NCI-H1092 (cell line): ENCODE results near the gene CCDC183.
"Not testable (repeated sequence)": the region's sequence is repeated elsewhere in the genome, so short reads cannot be mapped to it uniquely, and the experiment has no call there.

Experiments used
- DNase-seq: peaks from one replicate; lab custom pipeline; 2025; lab: John Stamatoyannopoulos, UW

Gene CCDC183

GRCh38 chr9:136796238-136796774 lies at the start of gene CCDC183:
TSS of gene CCDC183 (plus strand) at chr9:136796338. CDS start at chr9:136796398, 60 bp downstream.
- no peak for DNase-seq

- no peak for DNase-seq
Measured at GRCh38 chr9:136746621-136747020, 49.5 kb upstream of the CCDC183 start.

DNA sequence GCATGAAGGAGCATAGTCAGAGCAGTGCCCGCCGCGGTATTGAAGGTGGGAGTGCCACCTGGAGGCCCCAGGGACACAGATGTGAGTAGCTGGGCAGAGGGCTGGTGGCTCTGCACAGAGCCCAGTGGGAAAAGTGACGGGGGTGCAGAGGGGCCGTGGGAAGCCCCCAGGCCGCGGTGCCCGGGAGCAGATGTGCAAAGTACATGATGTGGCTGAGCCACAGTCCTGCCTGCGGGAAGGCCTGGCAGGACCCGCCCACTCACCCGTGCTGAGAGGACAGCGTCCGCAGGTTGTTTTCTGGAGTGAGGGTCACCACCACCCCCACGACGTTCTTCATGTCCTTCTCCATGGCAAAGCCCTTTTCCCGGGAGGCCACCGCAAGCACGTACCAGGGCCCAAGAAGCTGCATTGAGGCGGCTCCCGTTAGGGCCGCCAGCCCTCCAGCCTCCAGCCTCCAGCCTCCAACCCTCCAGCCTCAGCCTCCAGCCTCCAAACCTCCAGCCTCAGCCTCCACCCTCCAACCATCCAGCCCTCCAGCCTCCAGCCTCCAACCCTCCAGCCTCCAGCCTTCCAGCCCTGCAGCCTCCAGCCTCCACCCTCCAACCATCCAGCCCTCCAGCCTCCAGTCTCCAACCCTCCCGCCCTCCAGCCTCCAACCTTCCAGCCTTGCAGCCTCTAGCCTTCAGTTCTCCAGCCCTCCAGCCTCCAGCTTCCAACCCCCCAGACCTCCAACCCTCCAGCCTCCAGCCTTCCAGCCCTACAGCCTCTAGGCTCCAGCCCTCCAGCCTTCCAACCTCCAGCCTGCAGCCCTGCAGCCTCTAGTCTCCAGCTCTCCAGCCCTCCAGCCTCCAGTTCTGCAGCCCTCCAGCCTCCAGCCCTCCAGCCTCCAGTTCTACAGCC lies 48.7 kb upstream of the CCDC183 start:
- no peak for DNase-seq

GRCh38 chr9:136748201-136748600 lies 47.9 kb upstream of the CCDC183 start, which contains the start of gene LCN6:
TSS of gene LCN6 (minus strand) at chr9:136748525. CDS start at chr9:136748483, 42 bp downstream.
- DNase-seq: no peak

DNA sequence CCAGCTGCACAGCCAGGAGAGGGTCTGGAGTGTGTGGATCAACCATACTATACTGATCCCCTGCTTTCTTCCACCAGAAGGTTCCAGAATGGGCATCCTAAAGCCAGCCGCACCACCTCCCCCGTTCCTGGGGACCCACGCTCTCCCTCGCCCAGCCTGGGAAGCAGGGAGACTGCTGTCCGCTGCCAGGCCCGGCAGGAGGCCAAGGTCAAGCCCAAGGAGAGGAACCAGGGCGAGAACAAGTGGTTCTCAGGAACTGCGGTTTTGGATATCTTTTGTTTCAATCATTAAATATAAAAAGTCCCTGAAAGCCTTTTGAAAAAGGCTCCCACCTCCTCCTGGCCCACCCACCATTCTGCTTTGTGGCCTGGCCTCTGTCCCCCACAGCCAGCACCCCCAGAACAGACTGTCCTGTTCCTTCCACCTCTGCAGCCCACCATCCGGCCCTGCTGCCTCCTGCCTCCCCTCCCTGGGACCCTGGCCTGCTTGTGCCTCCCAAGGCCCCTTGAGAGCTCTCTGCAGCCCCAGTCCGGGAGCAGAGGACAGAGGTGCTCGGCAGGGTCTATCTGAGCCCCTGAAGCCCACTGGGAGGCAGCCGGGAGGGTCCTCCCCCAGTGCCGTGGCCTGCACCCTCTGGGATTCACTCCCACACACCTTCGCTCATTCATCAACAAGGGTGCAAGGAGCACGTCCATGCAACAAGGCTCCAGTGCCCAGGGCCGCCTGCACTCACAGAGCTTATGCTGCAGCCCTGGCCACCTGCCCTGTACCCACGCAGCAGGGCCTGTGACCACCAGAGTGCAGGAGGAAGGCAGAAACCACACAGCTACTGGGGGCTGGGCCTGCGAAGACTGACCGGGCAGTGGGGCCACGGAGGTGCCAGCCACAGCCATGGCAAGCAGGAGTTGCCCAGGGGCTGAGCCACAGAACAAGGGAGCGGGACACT lies 47.2 kb upstream of the CCDC183 start:
- no peak for DNase-seq

DNA sequence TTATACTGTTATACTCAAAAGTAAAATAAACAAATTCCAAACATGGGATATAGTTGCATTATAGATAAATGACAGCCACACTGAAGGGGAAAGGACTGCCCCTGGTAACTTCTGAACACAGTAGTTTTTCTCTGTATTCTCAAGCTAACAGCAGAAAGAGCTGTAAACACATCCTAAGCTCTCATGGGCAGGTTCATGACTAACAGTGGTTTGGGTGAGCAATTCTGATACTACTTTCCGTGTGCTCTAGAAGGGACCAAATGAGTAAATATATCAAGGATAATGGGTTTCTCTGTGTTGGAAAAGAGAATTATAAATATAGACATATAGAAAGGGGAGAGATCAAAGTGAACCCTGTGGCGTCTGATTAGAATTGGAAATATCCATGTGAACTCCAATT lies 45.6 kb upstream of the CCDC183 start:
- DNase-seq: no peak

DNA sequence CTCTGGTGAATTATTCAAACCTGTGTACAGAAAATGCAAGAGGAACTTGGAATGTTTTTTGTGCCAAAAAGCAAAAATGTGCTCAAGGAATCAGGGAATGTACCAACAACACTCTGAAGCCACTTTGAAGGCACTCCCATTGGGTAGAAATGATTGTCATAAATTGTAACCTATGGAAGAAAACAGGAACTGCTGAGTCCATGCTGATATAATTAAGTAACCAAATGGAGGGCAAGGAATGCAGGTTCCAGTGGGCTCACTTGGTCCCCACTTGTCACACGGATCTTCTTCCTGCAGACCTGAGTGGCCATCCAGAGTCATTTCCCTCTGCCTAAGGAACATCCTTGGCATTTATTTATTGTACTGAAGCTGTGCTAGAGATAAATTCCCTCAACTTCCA lies 44.9 kb upstream of the CCDC183 start:
- DNase-seq: no peak

GRCh38 chr9:136751814-136752213 lies 44.3 kb upstream of the CCDC183 start:
- DNase-seq: no peak

- no peak for DNase-seq
Measured at GRCh38 chr9:136753371-136754058, 42.6 kb upstream of the CCDC183 start.

GRCh38 chr9:136754059-136754572 lies 42.0 kb upstream of the CCDC183 start:
- DNase-seq: peak; percentile 29

DNA sequence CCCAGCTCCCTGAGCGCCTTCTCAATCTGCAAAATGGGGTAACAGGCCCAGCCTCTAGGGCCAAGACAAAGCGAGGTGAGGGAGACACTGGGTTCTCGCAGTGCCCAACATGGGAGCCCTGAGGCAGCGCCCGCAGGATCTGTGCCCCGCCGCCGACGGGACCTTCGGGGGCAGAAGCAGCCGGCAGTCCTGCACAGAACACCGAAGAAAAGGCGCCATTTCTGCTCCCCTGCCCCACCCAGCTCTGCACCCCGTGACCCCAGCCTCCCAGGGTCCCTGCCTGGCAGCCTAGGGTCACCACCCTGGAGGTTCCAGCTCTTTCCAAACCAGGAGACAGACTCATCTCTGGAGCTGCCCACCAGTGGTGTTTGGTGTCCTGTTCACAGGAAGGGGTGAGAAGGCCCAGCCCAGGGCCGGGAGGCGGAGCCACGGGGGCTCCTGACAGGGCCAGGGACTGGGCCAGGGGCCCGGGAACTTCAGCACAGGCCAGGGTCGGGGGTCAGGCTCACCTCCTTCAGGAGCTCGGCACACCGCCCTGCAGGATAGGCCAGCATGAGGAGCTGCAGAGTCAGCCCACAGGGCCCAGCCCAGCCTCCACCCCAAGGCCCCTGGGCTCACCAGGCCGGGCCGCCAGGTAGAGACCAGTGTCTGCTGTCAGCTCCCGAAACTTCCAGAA lies 41.4 kb upstream of the CCDC183 start:
- DNase-seq: no peak

- DNase-seq: not testable (repeated sequence)
Measured at GRCh38 chr9:136755302-136756133, 40.6 kb upstream of the CCDC183 start.

GRCh38 chr9:136756134-136756438 lies 40.1 kb upstream of the CCDC183 start:
- no peak for DNase-seq

DNA sequence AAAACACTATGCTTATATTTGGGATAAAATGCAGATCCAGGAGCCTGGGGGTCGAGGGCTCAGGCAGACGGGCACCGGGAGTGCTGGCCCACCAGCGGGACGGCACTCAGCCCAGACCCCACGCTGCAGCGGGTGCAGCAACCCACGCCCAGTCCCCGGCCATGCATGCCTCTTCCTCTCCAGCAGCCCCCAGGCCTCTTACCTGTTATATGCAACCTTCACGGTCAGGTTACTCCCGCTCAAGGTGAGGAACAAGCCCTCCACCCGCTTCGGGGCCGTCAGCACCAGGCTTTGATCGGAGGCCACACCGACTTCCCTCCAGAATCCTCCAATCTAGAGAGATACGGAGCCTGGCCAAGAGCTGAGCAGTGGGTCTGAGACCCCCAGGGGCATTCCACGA lies 39.3 kb upstream of the CCDC183 start:
- no peak for DNase-seq

- no peak for DNase-seq
Measured at GRCh38 chr9:136757328-136757727, 38.8 kb upstream of the CCDC183 start.

GRCh38 chr9:136757751-136758140 lies 38.4 kb upstream of the CCDC183 start:
- no peak for DNase-seq

DNA sequence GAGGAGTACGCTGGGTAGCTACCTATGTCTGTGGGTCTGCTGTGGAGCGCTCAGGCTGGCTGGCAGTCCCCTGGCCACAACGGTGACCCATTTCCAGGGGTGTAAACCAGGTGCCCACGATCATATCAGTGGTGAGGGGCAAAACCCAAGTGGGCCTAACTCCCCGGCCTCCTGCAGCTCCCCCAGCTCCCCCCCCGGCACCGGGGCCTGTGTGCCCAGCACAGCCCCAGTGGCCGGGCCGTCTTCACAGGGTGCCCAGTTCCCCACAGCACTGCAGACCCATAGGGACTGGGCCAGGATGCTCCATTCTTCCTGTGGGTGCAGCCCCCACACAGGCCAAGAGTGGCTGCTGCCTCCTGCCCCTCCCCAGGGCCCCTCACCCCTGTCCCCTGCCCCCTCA lies 37.1 kb upstream of the CCDC183 start:
- no peak for DNase-seq

- DNase-seq: no peak
Measured at GRCh38 chr9:136759436-136760325, 36.5 kb upstream of the CCDC183 start.

GRCh38 chr9:136760424-136760823 lies 35.7 kb upstream of the CCDC183 start:
- DNase-seq: no peak
